Measurements from ENCODE around the gene MEPCE. TPM values are rescaled to one million over a fixed set of nuclear protein-coding genes. Genes with fewer than 3 reads are reported as not detected.

The MEPCE gene
- total RNA-seq, 1 experiment from 2014 or later: 85.9 TPM

DNA sequence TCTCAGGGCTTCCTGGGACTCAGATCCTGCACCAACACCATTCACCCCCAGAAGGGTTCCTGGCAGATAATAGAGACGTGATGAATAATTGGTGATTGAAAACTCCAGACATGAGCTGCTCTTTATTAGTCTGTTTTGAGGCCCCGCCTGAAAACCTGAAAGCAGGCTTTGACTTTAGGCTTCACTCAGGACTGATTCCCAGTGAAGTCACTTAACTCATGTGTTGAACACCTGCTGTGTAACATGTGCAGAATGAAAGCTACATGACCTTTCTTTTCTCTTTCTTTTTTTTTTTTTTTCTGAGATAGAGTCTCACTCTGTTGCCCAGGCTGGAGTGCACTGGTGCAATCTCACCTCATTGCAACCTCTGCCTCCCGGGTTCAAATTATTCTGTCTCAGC lies 25.6 kb downstream of the MEPCE start:
- no peak for TF ChIP-seq EZH2 (IDR thresholded peaks at IDR 0.05; ENCODE audit: borderline replicate concordance, low read depth, low read length, poor library complexity, severe bottlenecking)
- TF ChIP-seq, protein P1, sequence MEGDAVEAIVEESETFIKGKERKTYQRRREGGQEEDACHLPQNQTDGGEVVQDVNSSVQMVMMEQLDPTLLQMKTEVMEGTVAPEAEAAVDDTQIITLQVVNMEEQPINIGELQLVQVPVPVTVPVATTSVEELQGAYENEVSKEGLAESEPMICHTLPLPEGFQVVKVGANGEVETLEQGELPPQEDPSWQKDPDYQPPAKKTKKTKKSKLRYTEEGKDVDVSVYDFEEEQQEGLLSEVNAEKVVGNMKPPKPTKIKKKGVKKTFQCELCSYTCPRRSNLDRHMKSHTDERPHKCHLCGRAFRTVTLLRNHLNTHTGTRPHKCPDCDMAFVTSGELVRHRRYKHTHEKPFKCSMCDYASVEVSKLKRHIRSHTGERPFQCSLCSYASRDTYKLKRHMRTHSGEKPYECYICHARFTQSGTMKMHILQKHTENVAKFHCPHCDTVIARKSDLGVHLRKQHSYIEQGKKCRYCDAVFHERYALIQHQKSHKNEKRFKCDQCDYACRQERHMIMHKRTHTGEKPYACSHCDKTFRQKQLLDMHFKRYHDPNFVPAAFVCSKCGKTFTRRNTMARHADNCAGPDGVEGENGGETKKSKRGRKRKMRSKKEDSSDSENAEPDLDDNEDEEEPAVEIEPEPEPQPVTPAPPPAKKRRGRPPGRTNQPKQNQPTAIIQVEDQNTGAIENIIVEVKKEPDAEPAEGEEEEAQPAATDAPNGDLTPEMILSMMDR (conservative IDR thresholded peaks at IDR 0.05; ENCODE audit: low read depth, low read length): no peak
- no TSS peak for BruUV-seq (replicated peaks)
- Histone ChIP-seq H3K4me3 (ENCODE audit: low read depth, low read length, poor library complexity, severe bottlenecking) (no peak overlapping the region), H3K27ac (ENCODE audit: low read depth, low read length, poor library complexity, severe bottlenecking) (no peak overlapping the region), H3K27me3 (replicated peaks; ENCODE audit: insufficient read depth, low read depth, low read length, poor library complexity) (no peaks in the 10 kb centered on the region), H3K4me1 (ENCODE audit: insufficient read depth, low read length, poor library complexity, severe bottlenecking) (no peaks in the 10 kb centered on the region), H3K36me3 (ENCODE audit: insufficient read depth, low read length, poor library complexity, severe bottlenecking) (no peaks in the 10 kb centered on the region), H3K9me3 (ENCODE audit: low read depth, low read length, poor library complexity, severe bottlenecking) (no peaks in the 10 kb centered on the region)
- intact Hi-C loops (cut with micrococcal nuclease; ENCODE audit: unreplicated experiment): no loop called here
- ChIA-PET POLR2A (ENCODE audit: low non-redundant PET) (no interaction called here), CTCF (interaction anchor here (0.7 kb wide), 2 partner anchors 21 to 115 kb away, joined by 4 to 9 read pairs; no protein-coding TSS in a partner anchor)
- no peak for DNase-seq (ENCODE audit: low spot score)

DNA sequence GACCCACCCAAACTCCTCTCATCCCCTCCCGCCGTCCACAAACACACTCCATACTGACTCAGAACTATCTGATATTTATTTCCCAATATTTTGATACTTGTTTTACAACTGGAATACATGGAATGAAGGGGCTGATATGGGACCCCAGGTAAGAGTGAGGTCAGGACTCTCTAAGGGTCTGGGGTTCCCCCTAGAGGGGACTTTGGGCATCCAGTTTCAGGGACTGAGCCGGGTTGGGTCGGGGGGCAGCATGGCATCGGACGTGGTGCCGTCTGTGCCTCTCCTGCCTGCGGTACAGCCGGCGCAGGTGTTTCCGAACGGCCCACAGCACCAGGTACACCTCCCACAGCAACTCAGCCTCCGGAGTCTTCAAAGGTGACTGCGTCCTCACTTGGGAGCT lies 26.9 kb downstream of the MEPCE start:
- no peak for TF ChIP-seq EZH2 (IDR thresholded peaks at IDR 0.05; ENCODE audit: borderline replicate concordance, low read depth, low read length, poor library complexity, severe bottlenecking)
- TF ChIP-seq, protein P1 (conservative IDR thresholded peaks at IDR 0.05; ENCODE audit: low read depth, low read length): no peak
- DNase-seq (ENCODE audit: low spot score): no peak
- no peaks in the 10 kb centered on the region for H3K27me3 ChIP-seq (replicated peaks; ENCODE audit: insufficient read depth, low read depth, low read length, poor library complexity)
- H3K4me1 ChIP-seq (ENCODE audit: insufficient read depth, low read length, poor library complexity, severe bottlenecking): no peaks in the 10 kb centered on the region
- H3K36me3 ChIP-seq (ENCODE audit: insufficient read depth, low read length, poor library complexity, severe bottlenecking): no peaks in the 10 kb centered on the region
- no peak overlapping the region for H3K4me3 ChIP-seq (ENCODE audit: low read depth, low read length, poor library complexity, severe bottlenecking)
- BruUV-seq (replicated peaks): no TSS peak
- ChIA-PET CTCF (no interaction called here), POLR2A (ENCODE audit: low non-redundant PET) (no interaction called here)
- intact Hi-C loops (cut with micrococcal nuclease; ENCODE audit: unreplicated experiment): no loop called here
- H3K9me3 ChIP-seq (ENCODE audit: low read depth, low read length, poor library complexity, severe bottlenecking): no peaks in the 10 kb centered on the region
- H3K27ac ChIP-seq (ENCODE audit: low read depth, low read length, poor library complexity, severe bottlenecking): no peak overlapping the region

DNA sequence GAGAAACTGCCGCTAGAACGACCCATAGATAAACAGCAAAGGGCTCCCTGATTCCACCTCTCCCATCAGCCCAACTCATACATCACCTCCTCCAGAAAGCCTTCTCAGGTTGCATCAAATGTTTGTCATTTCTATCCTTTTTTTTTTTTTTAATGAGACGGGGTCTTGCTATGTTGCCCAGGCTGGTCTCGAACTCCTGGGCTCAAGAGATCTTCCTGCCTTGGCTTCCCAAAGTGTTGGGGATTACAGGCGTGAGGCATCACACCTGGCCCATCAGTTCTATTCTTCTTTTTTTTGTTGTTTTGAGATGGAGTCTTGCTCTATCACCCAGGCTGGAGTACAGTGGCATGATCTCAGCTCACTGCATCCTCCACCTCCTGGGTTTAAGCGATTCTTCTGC lies 27.4 kb downstream of the MEPCE start:
- Histone ChIP-seq H3K27me3 (replicated peaks; ENCODE audit: insufficient read depth, low read depth, low read length, poor library complexity) (no peaks in the 10 kb centered on the region), H3K4me3 (ENCODE audit: low read depth, low read length, poor library complexity, severe bottlenecking) (no peak overlapping the region), H3K9me3 (ENCODE audit: low read depth, low read length, poor library complexity, severe bottlenecking) (no peaks in the 10 kb centered on the region), H3K36me3 (ENCODE audit: insufficient read depth, low read length, poor library complexity, severe bottlenecking) (no peaks in the 10 kb centered on the region), H3K4me1 (ENCODE audit: insufficient read depth, low read length, poor library complexity, severe bottlenecking) (no peaks in the 10 kb centered on the region), H3K27ac (ENCODE audit: low read depth, low read length, poor library complexity, severe bottlenecking) (no peak overlapping the region)
- intact Hi-C loops (cut with micrococcal nuclease; ENCODE audit: unreplicated experiment): no loop called here
- DNase-seq (ENCODE audit: low spot score): no peak
- TF ChIP-seq, protein P1 (conservative IDR thresholded peaks at IDR 0.05; ENCODE audit: low read depth, low read length): no peak
- TF ChIP-seq EZH2 (IDR thresholded peaks at IDR 0.05; ENCODE audit: borderline replicate concordance, low read depth, low read length, poor library complexity, severe bottlenecking): no peak
- BruUV-seq (replicated peaks): no TSS peak
- POLR2A ChIA-PET (ENCODE audit: low non-redundant PET): no interaction called here
- CTCF ChIA-PET: no interaction called here
